HUES64 (cell line): Measurements from ENCODE around the gene RELN.

ENCODE experiments used
- H3K27ac ChIP-seq: 2 replicates; pipeline ENCODE4 v1.7.0; 2013; ENCODE audit warnings: low read depth, low read length, inconsistent platforms
- H3K27me3 ChIP-seq: 2 replicates; pipeline ENCODE4 v1.6.1; 2013; ENCODE audit warnings: mild to moderate bottlenecking, low read length; ENCODE audit not compliant: insufficient read depth
- H3K36me3 ChIP-seq: 2 replicates; pipeline ENCODE4 v1.6.1; 2013; ENCODE audit warnings: mild to moderate bottlenecking, low read length; ENCODE audit not compliant: insufficient read depth
- H3K4me1 ChIP-seq: 2 replicates; pipeline ENCODE4 v1.6.1; 2013; ENCODE audit warnings: mild to moderate bottlenecking, low read length, moderate library complexity; ENCODE audit not compliant: insufficient read depth
- H3K4me3 ChIP-seq: 2 replicates; pipeline ENCODE4 v1.5.1; 2013; ENCODE audit warnings: mild to moderate bottlenecking, low read length, moderate library complexity
- H3K9ac ChIP-seq: 2 replicates; pipeline ENCODE4 v1.6.1; 2013; ENCODE audit warnings: mild to moderate bottlenecking, low read depth, low read length
- H3K9me3 ChIP-seq: 2 replicates; pipeline ENCODE4 v1.6.1; 2013; ENCODE audit warnings: low read depth, low read length; ENCODE audit not compliant: insufficient read depth
- WGBS: fragments of 150-250, 120-280 bp; methylation state at CpG from one replicate; pipeline ENCODE4 v1.1.7; 2013; ENCODE audit warnings: missing lambda C conversion rate; 5-methylcytosine and 5-hydroxymethylcytosine counted together

Gene RELN

DNA sequence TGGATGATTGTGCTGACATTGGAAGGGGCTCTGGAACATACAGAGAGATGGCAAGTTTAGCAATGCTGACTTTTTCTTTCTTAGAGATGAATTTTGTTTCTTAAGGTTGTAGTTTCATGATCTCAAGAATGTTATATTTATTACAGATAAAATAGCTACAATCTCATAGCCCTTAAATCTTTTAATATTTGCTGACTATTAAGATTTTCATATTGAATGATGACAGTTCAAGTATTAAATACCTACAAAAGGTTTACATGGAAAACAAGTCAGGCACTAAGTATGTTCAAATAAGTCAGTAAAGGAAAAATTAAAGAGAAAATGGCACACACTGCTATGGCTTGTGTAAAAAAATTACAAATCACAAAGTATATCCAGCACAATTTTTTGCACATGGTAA lies 291.4 kb downstream of the RELN start:
- Histone ChIP-seq H3K9me3 (no peaks in the 10 kb centered on the region), H3K27me3 (no peaks in the 10 kb centered on the region), H3K4me3 (no peak overlapping the region), H3K4me1 (no peaks in the 10 kb centered on the region), H3K36me3 (no peaks in the 10 kb centered on the region), H3K9ac (no peak overlapping the region), H3K27ac (no peak overlapping the region)

DNA sequence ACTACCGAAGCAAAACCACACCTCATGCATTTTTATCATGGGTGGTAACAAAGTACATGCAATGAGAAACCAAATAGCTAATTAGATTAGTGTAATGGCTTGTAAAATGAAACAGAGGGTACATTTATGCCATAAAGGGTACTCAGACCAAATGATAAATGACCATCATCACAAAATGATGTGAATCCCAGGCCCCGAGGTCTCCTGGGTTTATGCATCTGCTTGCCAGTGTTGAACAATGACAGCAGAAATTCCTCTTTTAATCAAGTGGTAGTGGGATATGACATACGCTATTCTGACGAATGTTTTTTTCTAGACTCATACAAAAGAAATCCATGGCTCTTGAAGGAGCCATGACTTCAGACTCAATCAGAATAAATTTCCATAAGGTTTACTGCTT lies 293.9 kb downstream of the RELN start:
- Histone ChIP-seq H3K27me3 (no peaks in the 10 kb centered on the region), H3K4me1 (no peaks in the 10 kb centered on the region), H3K9ac (no peak overlapping the region), H3K36me3 (no peaks in the 10 kb centered on the region), H3K9me3 (no peaks in the 10 kb centered on the region), H3K27ac (no peak overlapping the region), H3K4me3 (no peak overlapping the region)
- 97% methylated on average over 3 of the region's 4 CpGs for WGBS

DNA sequence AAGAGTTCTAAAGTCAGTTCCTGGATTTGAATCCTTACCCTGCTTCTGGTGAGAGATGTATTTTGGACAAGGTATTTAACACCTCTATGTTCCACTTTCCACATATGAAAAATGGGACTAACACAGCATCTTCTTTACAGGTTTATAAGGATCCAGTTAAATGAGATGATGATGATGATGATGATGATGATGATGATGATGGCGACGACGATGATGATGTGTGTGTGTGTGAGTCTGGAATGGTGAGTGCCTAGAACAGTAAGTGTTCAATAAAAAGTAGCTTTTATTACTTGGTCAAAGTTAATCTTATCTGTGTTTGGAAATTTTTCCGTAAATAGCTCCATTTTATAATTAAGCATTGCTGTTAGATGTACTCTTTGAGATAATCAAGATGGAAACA lies 295.2 kb downstream of the RELN start:
- Histone ChIP-seq H3K36me3 (no peaks in the 10 kb centered on the region), H3K4me3 (no peak overlapping the region), H3K9me3 (no peaks in the 10 kb centered on the region), H3K4me1 (no peaks in the 10 kb centered on the region), H3K27ac (no peak overlapping the region), H3K27me3 (no peaks in the 10 kb centered on the region), H3K9ac (no peak overlapping the region)
- WGBS = 93% methylated on average over 4 of the region's 4 CpGs

DNA sequence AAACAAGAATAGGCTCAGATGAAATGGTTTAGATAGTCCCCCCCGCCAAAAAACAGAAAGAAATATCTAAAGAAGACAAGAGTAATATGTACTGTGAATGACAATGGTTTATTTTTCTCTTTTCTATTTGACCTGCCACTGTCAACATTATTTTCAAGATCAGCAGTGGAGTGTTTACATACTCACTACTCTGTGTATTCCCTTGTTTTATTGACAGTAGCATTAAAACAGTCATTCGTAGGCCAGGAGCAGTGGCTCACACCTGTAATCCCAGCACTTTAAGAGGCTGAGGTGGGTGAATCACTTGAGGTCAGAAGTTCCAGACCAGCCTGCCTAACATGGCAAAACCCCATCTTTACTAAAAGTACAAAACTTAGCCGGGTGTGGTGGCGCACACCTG lies 298.2 kb downstream of the RELN start:
- H3K36me3 ChIP-seq = no peaks in the 10 kb centered on the region
- H3K4me3 ChIP-seq = no peak overlapping the region
- WGBS = 88% methylated on average over 4 of the region's 4 CpGs
- no peak overlapping the region for H3K9ac ChIP-seq
- no peaks in the 10 kb centered on the region for H3K9me3 ChIP-seq
- no peaks in the 10 kb centered on the region for H3K27me3 ChIP-seq
- H3K27ac ChIP-seq = no peak overlapping the region
- no peaks in the 10 kb centered on the region for H3K4me1 ChIP-seq

DNA sequence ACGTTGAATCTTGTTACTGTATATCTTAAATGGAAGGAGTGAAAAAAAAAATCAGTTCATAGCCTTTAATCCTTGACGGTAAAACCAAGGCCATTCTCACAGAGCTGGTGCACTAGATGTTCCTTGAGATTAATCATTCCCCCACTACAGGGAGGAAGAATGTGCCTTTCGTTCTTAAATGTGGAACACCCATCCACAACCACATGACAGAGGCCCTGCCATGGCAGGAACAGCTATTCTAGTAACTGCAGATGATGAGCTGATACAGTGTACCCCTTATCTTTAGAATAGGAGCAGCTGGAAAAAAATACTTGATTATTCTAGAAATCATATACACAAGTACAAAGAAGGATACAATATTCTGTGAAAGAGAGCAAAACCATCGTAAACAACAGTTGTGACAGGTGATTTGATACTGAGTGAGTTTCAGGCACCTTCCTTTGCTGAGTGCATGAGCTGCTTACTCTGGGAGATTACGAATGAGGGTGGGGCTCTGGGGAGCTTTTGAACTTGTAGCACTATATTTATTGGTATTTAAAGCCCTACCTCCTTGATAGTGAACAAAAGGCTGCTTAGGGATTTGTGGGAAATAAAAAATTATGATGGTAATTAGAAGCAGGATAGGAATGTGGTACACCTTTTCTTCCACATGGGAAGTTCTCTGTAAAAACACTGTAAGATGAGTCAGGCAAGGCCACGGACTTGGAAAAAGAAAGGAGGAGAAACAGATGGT lies 299.1 kb downstream of the RELN start:
- H3K9ac ChIP-seq = no peak overlapping the region
- no peak overlapping the region for H3K4me3 ChIP-seq
- no peaks in the 10 kb centered on the region for H3K27me3 ChIP-seq
- no peak overlapping the region for H3K27ac ChIP-seq
- H3K4me1 ChIP-seq = no peaks in the 10 kb centered on the region
- H3K36me3 ChIP-seq = no peaks in the 10 kb centered on the region
- H3K9me3 ChIP-seq = no peaks in the 10 kb centered on the region
- WGBS = 95% methylated on average over 5 of the region's 6 CpGs

DNA sequence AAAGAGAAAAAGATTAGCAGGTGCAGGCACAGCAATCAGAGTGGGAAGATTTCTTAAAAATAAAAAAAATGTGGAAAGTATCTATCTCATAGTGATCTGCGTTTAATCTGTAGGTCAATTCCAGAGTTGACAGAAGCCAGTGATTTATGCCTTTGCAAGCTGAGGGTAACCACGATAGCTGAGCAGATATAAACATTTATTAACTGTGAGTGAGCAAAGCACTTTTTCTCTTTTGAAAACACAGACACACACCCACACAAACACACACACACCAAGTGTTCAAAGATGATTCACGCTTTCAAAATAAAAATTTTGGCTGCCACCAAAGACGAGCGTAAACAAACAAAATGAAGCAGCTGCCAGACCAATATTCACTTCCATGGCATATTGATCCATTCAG lies 300.2 kb downstream of the RELN start:
- WGBS = 92% methylated on average over 5 of the region's 5 CpGs
- no peaks in the 10 kb centered on the region for H3K36me3 ChIP-seq
- no peaks in the 10 kb centered on the region for H3K27me3 ChIP-seq
- H3K9me3 ChIP-seq = no peaks in the 10 kb centered on the region
- H3K27ac ChIP-seq = no peak overlapping the region
- no peak overlapping the region for H3K4me3 ChIP-seq
- H3K4me1 ChIP-seq = no peaks in the 10 kb centered on the region
- H3K9ac ChIP-seq = no peak overlapping the region

DNA sequence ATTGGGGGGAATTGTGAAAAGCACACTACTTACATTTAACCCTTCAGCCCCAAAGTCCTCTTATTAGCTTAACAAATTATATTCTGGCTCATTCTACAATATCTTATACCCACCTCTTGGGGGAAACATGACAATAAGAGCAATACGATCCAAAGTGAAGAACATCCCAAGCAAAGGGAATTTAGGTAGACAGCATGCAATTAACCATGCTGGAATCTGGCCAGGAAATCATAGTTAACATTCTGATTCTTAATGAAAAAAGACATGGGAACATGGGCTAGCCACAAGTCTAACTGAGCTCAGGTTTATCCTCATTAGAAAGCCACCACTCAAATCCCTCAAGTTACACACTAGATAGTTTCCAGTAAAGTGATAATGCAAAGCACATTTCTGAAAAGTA lies 301.5 kb downstream of the RELN start:
- H3K4me1 ChIP-seq = no peaks in the 10 kb centered on the region
- H3K9ac ChIP-seq = no peak overlapping the region
- H3K36me3 ChIP-seq = no peaks in the 10 kb centered on the region
- 86% methylated on average over 1 of the region's 1 CpG for WGBS
- no peaks in the 10 kb centered on the region for H3K27me3 ChIP-seq
- no peaks in the 10 kb centered on the region for H3K9me3 ChIP-seq
- no peak overlapping the region for H3K4me3 ChIP-seq
- no peak overlapping the region for H3K27ac ChIP-seq

DNA sequence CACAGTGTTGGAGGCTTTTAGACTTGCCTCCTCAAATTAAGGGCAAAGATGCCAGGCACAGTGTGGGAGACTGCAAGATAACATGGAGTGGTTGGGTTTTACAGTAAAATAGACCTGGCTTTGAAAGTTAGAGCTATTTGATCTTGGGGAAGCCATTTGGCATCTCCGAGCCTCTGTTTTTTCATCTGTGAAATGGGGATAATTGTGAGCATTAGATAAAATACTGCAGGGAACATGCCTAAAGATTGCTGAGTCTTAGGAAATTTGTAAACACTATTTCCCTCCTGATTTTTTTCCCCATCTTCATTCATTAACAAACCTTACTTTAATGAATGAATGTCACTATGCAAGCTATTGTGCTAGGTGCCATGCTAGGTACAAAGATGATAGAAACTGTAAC lies 302.2 kb downstream of the RELN start:
- H3K4me3 ChIP-seq = no peak overlapping the region
- no peak overlapping the region for H3K9ac ChIP-seq
- no peaks in the 10 kb centered on the region for H3K4me1 ChIP-seq
- no peak overlapping the region for H3K27ac ChIP-seq
- WGBS = 97% methylated on average over 1 of the region's 1 CpG
- no peaks in the 10 kb centered on the region for H3K27me3 ChIP-seq
- H3K9me3 ChIP-seq = no peaks in the 10 kb centered on the region
- H3K36me3 ChIP-seq = no peaks in the 10 kb centered on the region

DNA sequence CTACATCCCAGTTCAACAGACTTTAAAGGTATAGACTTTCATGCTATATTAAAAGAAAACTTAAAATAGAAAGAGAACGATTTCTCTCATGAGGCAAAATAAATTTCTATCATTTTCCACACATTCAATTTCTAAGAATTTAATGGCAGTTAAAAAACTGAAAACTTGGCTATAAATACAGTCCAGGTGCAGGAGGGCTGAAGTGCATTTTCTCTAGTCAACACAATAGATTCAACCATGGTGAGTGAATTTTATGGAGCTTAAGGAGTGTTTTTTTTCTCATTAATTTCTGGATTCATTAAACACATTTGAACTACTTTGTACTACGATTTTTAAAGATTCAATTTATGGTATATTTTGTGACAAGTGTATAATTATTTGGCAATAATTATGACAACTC lies 302.7 kb downstream of the RELN start:
- H3K27ac ChIP-seq = no peak overlapping the region
- H3K27me3 ChIP-seq = no peaks in the 10 kb centered on the region
- H3K9me3 ChIP-seq = no peaks in the 10 kb centered on the region
- WGBS = no CpG with 5 or more reads among the region's 2 CpGs
- H3K4me3 ChIP-seq = no peak overlapping the region
- H3K4me1 ChIP-seq = no peaks in the 10 kb centered on the region
- H3K9ac ChIP-seq = no peak overlapping the region
- no peaks in the 10 kb centered on the region for H3K36me3 ChIP-seq

DNA sequence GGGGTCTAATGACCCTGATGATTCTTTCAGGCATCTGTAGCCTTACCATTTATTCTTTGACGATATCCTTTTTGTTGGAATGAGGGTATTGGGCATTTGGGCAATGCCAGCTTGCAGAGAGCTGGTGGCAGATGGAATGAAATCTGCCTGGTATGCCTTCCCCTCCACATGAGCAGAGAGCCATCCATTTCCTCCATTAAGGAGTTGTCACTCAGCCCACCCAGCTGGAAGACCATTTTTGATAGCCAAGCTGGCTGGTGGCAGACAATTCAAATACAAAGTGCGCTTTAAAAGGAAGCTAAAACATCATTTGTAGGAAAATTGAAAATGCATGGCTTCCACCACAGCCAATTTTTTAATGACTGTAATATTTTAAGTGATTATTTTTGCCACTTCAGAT lies 303.4 kb downstream of the RELN start:
- Histone ChIP-seq H3K27me3 (no peaks in the 10 kb centered on the region), H3K9me3 (no peaks in the 10 kb centered on the region), H3K36me3 (no peaks in the 10 kb centered on the region), H3K4me3 (no peak overlapping the region), H3K4me1 (no peaks in the 10 kb centered on the region), H3K27ac (no peak overlapping the region), H3K9ac (no peak overlapping the region)
- 100% methylated on average over 2 of the region's 2 CpGs for WGBS

DNA sequence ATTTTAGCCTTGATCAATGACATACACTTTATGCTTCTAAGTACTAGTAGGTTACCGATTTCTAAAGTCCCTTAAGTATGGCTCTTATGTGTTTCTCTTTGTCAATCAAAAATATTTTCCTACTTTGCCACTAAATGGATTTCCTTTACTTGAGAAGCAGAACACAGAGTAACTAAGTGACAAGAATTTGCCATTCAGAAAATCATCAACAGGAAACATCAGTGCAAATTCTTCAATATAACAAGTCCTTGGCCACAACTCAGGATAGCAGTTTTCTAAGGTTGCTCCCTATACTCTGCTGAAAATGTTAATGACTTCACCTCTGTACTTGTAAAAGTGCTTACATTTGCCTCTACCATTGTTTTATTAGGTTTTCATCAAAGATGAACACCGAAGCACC lies 303.8 kb downstream of the RELN start:
- Histone ChIP-seq H3K27me3 (no peaks in the 10 kb centered on the region), H3K36me3 (no peaks in the 10 kb centered on the region)
- WGBS = 97% methylated on average over 2 of the region's 2 CpGs

DNA sequence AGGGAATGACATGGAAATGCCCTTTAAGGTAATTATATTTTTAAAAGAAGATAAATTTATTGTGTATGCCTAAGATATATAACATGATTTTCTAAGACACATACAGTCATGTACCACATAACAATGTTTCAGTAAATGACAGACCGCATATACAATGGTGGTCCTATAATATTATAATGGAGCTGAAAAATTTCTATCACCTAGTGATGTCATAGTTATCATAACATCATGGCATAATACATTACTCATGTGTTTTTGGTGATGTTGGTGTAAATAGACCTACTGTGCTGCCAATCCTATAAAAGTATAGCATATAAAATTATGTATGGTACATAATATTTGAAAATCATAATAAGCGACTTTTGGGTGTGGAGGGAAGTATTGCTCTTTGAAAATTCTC lies 306.1 kb downstream of the RELN start:
- Histone ChIP-seq H3K4me1 (no peaks in the 10 kb centered on the region), H3K36me3 (no peaks in the 10 kb centered on the region), H3K4me3 (no peak overlapping the region), H3K9me3 (no peaks in the 10 kb centered on the region), H3K27ac (no peak overlapping the region), H3K27me3 (no peaks in the 10 kb centered on the region), H3K9ac (no peak overlapping the region)
- no CpG with 5 or more reads among the region's 2 CpGs for WGBS

More for the DNA sequence above, 303.8 kb downstream of the RELN start:
- Histone ChIP-seq H3K9ac (no peak overlapping the region), H3K9me3 (no peaks in the 10 kb centered on the region), H3K4me3 (no peak overlapping the region), H3K4me1 (no peaks in the 10 kb centered on the region), H3K27ac (no peak overlapping the region)
